Osteocyte (in vitro differentiated cells): Measurements from ENCODE around the gene HBB. TPM values are rescaled to one million over a fixed set of nuclear protein-coding genes. Genes with fewer than 3 reads are reported as not detected.

ENCODE experiments used
- DNase-seq: peaks from one replicate; pipeline ENCODE4 v3.0.0; 2021; ENCODE audit warnings: mixed read lengths; ENCODE audit not compliant: unreplicated experiment; ENCODE audit errors: extremely low spot score
- H3K27ac Mint-ChIP-seq: one replicate; pipeline ENCODE4 v1.8.0; 2021; ENCODE audit warnings: mild to moderate bottlenecking, mixed read lengths; ENCODE audit not compliant: unreplicated experiment
- H3K27me3 Mint-ChIP-seq: one replicate; pipeline ENCODE4 v1.8.0; 2021; ENCODE audit warnings: mixed read lengths; ENCODE audit not compliant: unreplicated experiment
- H3K36me3 Mint-ChIP-seq: one replicate; pipeline ENCODE4 v1.8.0; 2021; ENCODE audit warnings: mixed read lengths; ENCODE audit not compliant: unreplicated experiment
- H3K4me1 Mint-ChIP-seq: one replicate; pipeline ENCODE4 v1.8.0; 2021; ENCODE audit warnings: mixed read lengths; ENCODE audit not compliant: unreplicated experiment
- H3K4me3 Mint-ChIP-seq: one replicate; pipeline ENCODE4 v1.8.0; 2021; ENCODE audit warnings: mild to moderate bottlenecking, moderate library complexity, mixed read lengths; ENCODE audit not compliant: unreplicated experiment
- H3K9me3 Mint-ChIP-seq: one replicate; pipeline ENCODE4 v1.8.0; 2021; ENCODE audit warnings: mixed read lengths; ENCODE audit not compliant: unreplicated experiment
- CTCF ChIP-seq: fragments of 200-600 bp; sonication (generic); IDR thresholded peaks from 2 replicates; pipeline ENCODE4 v1.5.0; 2021; ENCODE audit warnings: antibody characterized with exemption, mild to moderate bottlenecking, moderate library complexity
- total RNA-seq: library from RNA; stranded (reverse); gene quantifications from 2 replicates; pipeline ENCODE4 v1.2.1, GENCODE V29; 2021

Gene HBB
- total RNA-seq, 1 donor from 2014 or later = not detected

GRCh38 chr11:5242933-5243815, 16.3 kb upstream of the HBB start:
- no peak overlapping the region for H3K4me3 Mint-ChIP-seq
- H3K27me3 Mint-ChIP-seq = peaks cover 36% of the 10 kb centered on the region
- no peaks in the 10 kb centered on the region for H3K9me3 Mint-ChIP-seq
- H3K36me3 Mint-ChIP-seq = no peaks in the 10 kb centered on the region
- DNase-seq = no peak
- H3K4me1 Mint-ChIP-seq = no peaks in the 10 kb centered on the region
- no peak for TF ChIP-seq CTCF
- no peak overlapping the region for H3K27ac Mint-ChIP-seq

DNA sequence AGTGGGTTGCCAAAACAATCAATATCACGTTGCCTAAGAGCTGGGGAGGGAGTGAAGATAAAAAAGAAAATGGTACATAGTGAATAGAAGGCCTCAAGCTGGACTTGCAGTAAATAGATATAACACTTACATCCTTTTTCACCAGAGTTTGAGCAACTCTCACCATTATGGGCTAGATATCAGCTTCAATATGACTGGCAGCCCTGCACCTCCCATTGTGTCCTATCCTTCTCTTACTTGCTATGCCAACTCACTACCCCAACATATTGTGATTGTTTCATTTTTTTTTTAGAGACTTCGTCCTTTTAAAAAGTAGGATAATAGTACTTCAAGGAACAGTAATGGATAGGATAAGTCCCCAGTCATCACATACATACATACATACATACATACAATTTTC, 15.3 kb upstream of the HBB start:
- H3K27ac Mint-ChIP-seq = no peak overlapping the region
- H3K4me3 Mint-ChIP-seq = no peak overlapping the region
- H3K4me1 Mint-ChIP-seq = no peaks in the 10 kb centered on the region
- no peak for TF ChIP-seq CTCF
- DNase-seq = no peak
- no peaks in the 10 kb centered on the region for H3K36me3 Mint-ChIP-seq
- H3K27me3 Mint-ChIP-seq = peaks cover 40% of the 10 kb centered on the region
- no peaks in the 10 kb centered on the region for H3K9me3 Mint-ChIP-seq

GRCh38 chr11:5241458-5241857, 14.6 kb upstream of the HBB start:
- peaks cover 44% of the 10 kb centered on the region for H3K27me3 Mint-ChIP-seq
- DNase-seq = no peak
- no peak for TF ChIP-seq CTCF
- H3K27ac Mint-ChIP-seq = no peak overlapping the region
- H3K9me3 Mint-ChIP-seq = no peaks in the 10 kb centered on the region
- no peak overlapping the region for H3K4me3 Mint-ChIP-seq
- H3K4me1 Mint-ChIP-seq = no peaks in the 10 kb centered on the region
- H3K36me3 Mint-ChIP-seq = no peaks in the 10 kb centered on the region

DNA sequence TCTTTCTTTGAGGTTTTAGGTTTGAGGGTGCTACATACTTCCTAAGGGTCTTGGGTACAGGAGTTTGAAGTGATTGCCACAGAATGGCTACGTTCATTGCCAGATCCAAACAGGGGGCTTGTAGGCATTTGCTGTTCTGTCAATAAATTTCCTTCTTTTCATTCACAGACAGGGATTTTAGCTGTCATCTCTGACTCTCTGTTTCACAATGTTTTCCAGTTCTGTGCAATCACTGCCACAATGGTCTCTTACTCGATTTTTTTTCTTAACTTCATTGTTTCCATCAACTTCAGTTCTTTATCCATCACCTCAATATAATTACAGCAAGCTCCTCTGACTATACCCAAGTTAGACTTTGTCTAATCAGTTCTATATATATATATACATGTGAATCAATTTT, 13.6 kb upstream of the HBB start:
- H3K4me3 Mint-ChIP-seq = no peak overlapping the region
- no peak for TF ChIP-seq CTCF
- no peak for DNase-seq
- H3K27ac Mint-ChIP-seq = no peak overlapping the region
- H3K36me3 Mint-ChIP-seq = no peaks in the 10 kb centered on the region
- H3K9me3 Mint-ChIP-seq = no peaks in the 10 kb centered on the region
- peaks cover 48% of the 10 kb centered on the region for H3K27me3 Mint-ChIP-seq
- H3K4me1 Mint-ChIP-seq = no peaks in the 10 kb centered on the region

DNA sequence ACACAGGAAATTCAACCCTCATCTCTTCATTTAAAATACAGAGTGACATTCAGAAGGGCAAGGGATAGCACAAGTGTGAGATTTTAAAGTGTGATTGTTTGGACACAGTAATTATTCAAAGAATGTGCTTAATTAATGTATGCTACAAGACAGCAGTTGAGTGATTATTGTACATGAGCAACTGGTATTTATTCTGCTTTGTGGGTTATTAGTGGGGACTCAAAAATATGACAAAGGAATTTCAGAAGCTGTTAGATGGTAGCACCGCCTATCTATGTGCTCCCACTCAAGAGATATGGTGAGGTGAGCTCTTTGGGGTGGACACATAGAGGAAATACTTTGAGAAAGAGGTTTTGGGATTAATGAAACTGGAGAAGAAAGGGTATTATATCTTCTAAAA, 13.2 kb upstream of the HBB start:
- H3K9me3 Mint-ChIP-seq = no peaks in the 10 kb centered on the region
- peaks cover 51% of the 10 kb centered on the region for H3K27me3 Mint-ChIP-seq
- H3K36me3 Mint-ChIP-seq = no peaks in the 10 kb centered on the region
- no peak for TF ChIP-seq CTCF
- H3K27ac Mint-ChIP-seq = no peak overlapping the region
- DNase-seq = no peak
- H3K4me1 Mint-ChIP-seq = no peaks in the 10 kb centered on the region
- no peak overlapping the region for H3K4me3 Mint-ChIP-seq
